ENCODE measurements around the gene CCSER2.
A peak's percentile ranks its signal among the peaks of the same experiment; 100 is the strongest.
"Not testable (repeated sequence)": the region's sequence is repeated elsewhere in the genome, so short reads cannot be mapped to it uniquely, and the experiment has no call there.

Gene CCSER2

GRCh38 chr10:84311576-84311975 lies 16.8 kb upstream of the CCSER2 start:
- no peak for DNase-seq

- no peak for DNase-seq
These were observed 15.6 kb upstream of the CCSER2 start for GRCh38 chr10:84312816-84313215.

GRCh38 chr10:84314275-84314674 lies 14.1 kb upstream of the CCSER2 start:
- no peak for DNase-seq

- DNase-seq: no peak
These were observed 11.2 kb upstream of the CCSER2 start for GRCh38 chr10:84317174-84317573.

DNA sequence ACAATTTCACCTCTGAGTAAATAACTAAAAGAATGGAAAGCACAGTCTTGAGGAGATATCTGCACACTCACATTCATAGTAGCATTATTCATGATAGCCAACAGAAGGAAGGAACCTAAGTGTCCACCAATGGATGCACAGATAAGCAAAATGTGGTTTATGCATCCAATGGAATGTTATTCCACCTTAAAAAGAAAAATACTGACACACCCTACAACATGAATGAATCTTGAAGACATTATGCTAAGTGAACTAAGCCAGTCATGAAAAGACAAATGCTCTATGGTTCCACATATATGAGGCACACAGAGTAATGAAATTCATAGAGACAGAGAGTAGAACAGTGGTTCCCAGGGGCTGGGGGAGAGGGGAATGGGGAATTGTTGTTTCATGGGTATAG lies 6.5 kb upstream of the CCSER2 start:
- no peak for DNase-seq

- DNase-seq: not testable (repeated sequence)
These were observed 4.8 kb upstream of the CCSER2 start for GRCh38 chr10:84323566-84323965.

- DNase-seq: not testable (repeated sequence)
These were observed 1.4 kb upstream of the CCSER2 start for GRCh38 chr10:84326995-84327394.

DNA sequence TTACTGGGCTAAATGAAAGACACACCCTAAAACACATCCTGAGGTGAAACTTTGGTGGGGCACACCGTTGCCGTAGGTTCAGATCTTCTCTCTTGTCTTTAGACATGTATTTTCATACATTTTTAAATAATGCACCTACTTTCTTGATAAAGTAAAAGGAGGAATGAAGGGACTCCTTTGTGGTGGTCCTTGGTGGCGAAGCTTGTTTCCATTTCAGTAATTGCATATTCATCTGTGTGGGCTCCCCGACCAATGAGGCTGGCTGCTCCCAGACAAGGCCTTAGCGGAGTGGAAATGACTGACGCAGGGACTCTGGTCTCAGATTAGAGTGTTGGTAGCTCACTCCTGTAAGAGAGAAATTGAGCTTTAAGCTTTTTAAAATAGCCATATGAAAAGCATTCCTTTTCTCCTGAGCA lies 815 bp downstream of the CCSER2 start:
- DNase-seq: peak; percentile 12

- DNase-seq: no peak
These were observed 1.7 kb downstream of the CCSER2 start for GRCh38 chr10:84329986-84330651.

DNA sequence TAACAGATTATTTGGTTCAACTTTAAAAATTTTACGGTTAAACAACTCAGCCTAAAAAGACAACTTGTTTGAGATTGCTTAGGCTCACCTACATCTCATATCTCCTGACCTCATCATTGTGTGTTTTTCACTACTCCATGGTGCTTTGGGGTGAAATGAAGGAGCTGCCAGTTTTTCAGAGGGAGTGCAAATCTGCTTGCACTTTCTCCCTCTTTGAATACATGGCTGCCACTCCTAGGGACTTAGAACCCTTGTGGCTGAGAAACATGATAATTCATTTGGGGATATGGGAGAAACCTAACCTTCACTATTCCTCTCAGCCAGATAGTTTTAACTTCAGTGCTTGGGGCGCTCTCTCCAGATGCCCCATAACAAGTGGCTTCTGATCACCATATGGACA lies 2.7 kb downstream of the CCSER2 start:
- DNase-seq: no peak

- DNase-seq: no peak
These were observed 5.6 kb downstream of the CCSER2 start for GRCh38 chr10:84333864-84334451.

DNA sequence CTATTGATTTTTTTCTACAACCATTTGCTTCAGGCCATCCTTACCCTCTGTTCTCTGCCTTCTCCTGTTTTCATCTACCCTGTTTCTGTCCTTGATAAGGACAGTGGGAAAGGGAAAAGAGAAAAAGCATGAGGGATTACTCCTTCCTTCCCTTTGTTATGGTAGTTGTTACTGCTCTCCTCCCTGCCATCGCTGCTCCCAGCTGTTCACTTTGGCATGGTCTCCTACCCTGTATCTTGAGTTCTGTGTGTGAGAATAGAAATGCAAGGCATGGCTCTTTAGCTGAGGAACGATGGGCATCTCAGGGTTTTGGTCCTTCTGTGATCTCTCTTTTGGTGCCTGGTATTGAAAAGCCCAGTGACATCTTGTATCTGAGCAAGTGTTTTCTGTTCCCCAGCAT lies 6.4 kb downstream of the CCSER2 start:
- no peak for DNase-seq

GRCh38 chr10:84335516-84335915 lies 7.1 kb downstream of the CCSER2 start:
- DNase-seq: no peak

DNA sequence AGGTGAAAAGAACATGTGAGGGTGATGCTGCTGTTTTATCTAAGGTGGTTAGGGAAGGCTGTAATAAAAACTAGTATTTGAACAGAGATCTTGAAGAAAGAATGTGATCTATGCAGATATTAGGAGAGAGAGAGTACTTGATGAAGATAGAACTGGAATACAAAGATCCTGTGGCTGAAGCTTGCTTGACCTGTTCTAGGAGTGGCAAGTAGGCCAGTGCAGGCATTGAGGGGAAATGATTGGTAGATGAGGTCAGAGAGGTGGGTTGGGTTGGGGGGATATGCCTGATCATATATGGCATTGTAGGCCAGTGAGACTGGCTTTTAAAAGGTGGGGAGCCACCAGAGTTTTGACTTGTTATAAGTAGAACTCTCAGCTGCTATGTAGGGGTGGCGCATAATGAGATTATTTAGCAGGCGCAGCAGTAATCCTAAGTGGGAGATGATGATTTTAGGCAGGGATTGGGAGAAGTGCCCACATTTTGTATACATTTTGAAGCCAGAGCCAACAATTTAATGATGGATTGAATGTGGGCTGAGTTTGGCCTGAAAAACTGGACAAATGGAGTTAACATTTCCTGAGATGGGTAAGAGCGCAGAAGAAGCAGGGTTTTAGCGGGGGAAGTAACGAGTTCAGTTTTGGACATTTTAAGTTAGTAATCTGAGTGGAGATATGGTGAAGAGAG lies 8.2 kb downstream of the CCSER2 start:
- DNase-seq: no peak

DNA sequence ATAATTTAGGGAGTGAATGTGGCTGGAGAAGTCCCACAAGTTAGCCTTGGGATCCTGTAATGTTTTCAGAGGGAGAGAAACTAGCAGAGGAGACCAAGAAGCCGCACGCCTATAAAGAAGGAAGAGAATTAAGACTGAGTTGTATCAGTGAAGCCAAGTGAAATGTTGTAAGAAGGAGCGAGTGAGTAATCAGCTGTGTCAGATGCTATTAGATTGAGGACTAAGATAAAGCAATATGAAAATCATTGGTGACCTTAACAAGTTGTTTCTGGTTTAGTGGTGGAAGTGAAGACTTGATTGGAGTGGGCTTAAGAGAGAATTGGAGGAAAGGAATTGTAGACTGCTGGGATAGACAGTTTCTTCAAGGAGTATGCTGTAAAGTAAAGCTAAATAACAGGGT lies 8.8 kb downstream of the CCSER2 start:
- DNase-seq: no peak

- no peak for DNase-seq
These were observed 10.6 kb downstream of the CCSER2 start for GRCh38 chr10:84339025-84339424.

- DNase-seq: no peak
These were observed 11.8 kb downstream of the CCSER2 start for GRCh38 chr10:84340187-84340586.

- DNase-seq: no peak
These were observed 12.5 kb downstream of the CCSER2 start for GRCh38 chr10:84340632-84341537.

GRCh38 chr10:84341538-84341856 lies 13.1 kb downstream of the CCSER2 start:
- DNase-seq: no peak

GRCh38 chr10:84341983-84342382 lies 13.6 kb downstream of the CCSER2 start:
- no peak for DNase-seq

DNA sequence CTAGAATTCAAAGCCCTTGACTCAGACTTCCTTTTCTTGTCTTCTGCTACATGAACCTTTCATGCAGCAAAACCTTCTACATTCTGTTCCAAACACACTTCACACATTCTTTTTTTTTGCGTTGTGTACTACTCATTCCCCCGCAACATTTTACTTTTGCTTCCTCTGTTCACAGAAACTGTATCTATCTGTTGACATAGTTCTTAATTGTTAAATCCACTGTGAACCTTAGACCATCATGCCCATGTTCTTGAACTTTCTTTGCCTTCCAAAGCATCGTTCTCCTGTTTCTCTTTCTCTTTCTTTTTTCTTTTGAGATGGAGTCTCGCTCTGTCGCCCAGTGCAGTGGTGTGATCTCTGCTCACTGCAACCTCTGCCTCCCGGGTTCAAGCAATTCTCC lies 14.2 kb downstream of the CCSER2 start:
- no peak for DNase-seq

DNA sequence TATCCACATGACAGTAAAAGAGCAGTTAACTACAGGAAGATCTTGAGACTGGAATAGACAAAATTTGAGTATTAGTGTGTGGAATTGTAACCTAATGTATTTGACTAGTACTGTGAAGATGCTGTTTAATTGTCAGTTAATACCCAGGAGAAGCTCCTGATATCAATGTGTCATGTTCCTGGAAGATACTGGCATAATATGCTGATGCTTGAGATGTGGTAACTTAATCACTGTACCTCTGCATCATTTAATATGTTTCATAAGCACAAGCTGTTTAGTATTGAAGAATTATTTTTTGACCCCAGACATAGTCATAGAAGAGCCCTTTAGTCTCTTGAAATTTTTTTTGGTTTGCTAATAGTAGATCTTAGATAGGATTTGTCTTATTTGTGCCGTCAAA lies 15.4 kb downstream of the CCSER2 start:
- DNase-seq: no peak

GRCh38 chr10:84344526-84344925 lies 16.1 kb downstream of the CCSER2 start:
- DNase-seq: no peak

All from RPMI8226 (cell line).